ENCODE measurements around the gene TTLL9.

DNA sequence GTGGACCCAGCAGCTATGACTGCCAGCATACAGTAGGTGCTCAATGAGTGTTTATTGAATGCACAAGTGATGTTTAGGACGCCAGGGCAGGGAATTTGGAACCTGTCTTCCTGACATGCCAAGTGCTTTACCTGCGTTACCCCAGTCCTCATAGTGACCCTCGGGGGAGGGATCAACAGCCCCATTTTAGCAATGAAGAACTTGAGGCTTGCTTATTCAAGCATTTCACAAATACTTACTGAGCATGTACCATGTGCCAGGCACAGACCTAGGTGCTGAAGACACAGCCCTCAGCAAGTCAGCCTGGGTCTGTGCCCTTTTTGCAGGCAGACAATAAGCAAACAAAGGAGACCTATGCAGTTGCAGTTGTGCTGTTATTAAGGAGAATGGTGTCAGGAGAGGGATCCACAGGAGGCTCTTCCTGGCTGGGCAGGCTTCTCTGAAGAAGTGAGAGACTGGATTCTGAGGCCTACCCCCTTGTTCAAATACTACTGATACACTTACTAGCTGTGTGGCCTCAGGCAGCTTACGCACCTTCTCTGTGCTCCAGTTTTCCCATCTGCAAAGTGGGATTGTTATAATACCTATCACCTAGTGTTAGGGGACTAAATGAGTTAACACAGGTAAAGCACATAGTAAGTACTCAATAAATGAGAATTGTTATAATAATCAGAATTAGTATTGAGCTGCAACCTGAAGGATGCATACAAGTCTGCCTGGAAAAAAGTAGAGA is 39.8 kb downstream of the TTLL9 start:
- TF ChIP-seq, protein P1, sequence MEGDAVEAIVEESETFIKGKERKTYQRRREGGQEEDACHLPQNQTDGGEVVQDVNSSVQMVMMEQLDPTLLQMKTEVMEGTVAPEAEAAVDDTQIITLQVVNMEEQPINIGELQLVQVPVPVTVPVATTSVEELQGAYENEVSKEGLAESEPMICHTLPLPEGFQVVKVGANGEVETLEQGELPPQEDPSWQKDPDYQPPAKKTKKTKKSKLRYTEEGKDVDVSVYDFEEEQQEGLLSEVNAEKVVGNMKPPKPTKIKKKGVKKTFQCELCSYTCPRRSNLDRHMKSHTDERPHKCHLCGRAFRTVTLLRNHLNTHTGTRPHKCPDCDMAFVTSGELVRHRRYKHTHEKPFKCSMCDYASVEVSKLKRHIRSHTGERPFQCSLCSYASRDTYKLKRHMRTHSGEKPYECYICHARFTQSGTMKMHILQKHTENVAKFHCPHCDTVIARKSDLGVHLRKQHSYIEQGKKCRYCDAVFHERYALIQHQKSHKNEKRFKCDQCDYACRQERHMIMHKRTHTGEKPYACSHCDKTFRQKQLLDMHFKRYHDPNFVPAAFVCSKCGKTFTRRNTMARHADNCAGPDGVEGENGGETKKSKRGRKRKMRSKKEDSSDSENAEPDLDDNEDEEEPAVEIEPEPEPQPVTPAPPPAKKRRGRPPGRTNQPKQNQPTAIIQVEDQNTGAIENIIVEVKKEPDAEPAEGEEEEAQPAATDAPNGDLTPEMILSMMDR (IDR thresholded peaks at IDR 0.05) = no peak
- no peak for TF ChIP-seq POLR2A (IDR thresholded peaks at IDR 0.05)

Data from lower leg skin (tissue), 3 donors.